Stimulated activated CD4-positive, alpha-beta T cell treated with anti-CD3 and anti-CD28 coated beads, Interleukin-12 subunit alpha, Interleukin-12 subunit beta, amount 100 ng/mL, for 48 hours (primary cell): ENCODE results near the gene ELMO2.

Source experiments
- DNase-seq, 3 donors: peaks; one replicate each; pipeline ENCODE4 v3.0.0-alpha.2; 2020; ENCODE audit warnings: low read depth in 2 of 3, low spot score in 1 of 3

Gene ELMO2

DNA sequence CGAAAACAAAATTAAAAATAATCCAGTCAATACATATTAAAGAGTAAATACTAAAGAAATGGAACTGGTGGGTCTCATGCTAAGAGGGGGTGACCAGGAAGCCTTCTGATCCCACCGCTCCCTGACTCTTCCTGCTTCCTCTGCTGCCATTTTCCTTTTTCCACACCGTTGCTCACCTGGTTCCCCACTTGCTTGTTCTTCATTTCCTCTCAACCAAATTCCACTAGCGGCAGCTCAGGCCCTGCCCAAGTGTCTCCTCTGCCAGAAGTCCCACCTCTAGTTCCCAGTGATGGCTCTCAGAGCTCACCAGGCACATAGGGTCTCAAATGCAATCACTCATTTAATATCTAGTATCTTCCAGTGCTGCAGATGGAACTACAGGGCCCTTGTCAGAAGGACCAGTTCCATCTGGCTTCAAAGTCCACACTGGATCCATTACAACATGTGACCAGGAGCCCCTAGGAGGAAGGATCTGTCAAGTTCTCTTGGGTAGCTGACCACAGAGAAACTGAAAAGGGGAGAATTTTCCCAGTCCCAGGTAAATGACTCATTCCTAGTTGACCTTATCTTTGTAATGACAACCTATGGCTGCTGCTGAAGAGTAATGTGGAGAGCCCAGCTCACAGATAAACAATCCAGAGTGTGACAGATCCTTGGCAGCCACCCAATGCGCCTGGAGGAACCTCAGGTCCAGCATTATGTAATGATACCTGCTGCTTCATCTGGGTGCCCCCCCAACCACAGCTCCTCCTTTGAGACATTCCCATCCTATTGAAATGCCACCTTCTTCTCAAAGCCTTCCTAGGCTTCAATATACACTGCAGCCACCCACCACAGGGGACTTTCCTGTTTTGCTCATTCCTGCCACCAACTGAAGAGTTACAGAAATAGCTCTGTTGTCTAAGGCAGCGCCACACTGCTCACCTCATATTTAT, 38.2 kb downstream of the ELMO2 start:
- no peak for DNase-seq

DNA sequence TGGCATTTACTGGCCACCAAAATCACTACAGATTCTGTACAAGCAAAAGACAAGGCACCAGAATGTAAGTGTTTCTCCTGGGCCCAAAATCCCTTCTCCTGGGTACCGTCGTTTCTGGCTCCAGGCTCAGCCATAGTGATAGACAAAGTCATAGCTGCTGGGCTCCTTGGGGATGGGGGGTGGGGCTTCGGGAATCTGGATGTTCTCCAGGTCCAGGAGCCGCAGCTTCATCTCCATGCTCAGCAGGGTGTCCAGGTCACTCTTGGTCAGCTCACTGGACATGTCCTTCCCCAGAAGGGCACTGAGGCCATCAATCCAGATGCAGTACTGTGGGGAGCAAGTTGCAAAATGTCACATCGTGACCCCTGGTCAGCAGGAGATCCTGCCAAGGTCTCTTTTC, 39.2 kb downstream of the ELMO2 start:
- no peak for DNase-seq

GRCh38 chr20:46366826-46367225, 39.6 kb downstream of the ELMO2 start:
- no peak for DNase-seq

- DNase-seq = no peak
These were observed 40.8 kb downstream of the ELMO2 start for GRCh38 chr20:46365487-46366220.

GRCh38 chr20:46364670-46365486, 41.5 kb downstream of the ELMO2 start:
- DNase-seq = no peak

DNA sequence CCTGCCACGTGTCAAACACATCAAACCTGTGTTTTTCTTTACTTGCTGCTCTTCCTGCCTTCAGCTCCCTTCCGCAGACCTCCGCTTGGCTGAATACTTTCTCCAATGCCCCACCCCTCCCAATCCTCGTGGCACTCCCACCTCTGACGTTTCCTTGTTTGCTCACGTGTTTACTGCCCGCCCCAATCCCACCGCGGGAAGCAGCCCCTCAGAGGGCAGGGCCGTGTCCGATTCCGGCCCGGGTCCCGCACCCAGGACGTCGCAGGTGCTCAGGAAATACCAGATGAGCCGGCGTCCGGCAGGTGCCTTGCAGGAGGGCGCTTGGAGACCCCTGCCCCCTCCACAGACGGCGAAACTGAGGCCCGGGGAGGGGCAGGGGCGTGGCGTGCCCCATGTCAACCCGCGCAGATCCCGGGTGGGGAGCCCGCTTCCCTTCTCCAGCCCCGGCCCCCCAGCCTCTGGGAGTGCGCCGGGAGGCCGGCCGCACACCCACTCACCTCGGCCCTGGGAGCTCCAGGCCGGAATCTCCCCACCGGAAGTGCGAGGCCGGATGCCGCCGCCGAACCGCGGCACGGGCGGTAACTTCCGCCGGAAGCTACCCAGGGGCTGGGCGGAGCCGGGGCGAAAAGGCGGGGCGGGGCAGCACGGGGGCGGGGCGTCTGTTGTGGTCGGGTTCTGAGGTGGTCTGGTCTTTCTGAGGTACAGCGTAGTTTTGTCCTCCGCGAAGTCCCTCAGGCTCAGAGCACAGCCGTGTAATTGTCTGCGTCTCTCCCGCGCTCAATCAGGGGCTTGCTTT, 42.3 kb downstream of the ELMO2 start:
- peak; percentile 71 to 80 (median 77) for DNase-seq

GRCh38 chr20:46362921-46363867, 43.2 kb downstream of the ELMO2 start:
- DNase-seq = no peak

DNA sequence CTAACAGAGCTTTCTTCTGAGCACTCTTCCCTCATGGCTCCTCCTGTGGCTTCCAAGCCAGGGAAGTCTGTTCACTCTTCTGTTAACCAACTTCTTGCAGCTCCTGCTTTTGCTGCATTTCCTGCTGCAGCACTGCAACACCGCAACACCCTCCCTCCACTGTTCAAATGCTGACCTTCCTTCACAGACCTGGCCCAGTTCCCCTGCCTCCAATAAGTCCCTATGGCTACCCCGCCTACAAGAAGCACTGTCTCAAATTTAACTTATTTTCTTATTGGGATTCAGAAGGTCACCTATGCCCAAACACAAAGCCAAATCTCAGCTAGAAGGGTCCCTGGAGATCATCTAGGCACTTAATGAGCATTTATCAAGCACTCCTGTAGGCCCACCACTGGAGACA, 44.6 kb downstream of the ELMO2 start:
- no peak for DNase-seq

DNA sequence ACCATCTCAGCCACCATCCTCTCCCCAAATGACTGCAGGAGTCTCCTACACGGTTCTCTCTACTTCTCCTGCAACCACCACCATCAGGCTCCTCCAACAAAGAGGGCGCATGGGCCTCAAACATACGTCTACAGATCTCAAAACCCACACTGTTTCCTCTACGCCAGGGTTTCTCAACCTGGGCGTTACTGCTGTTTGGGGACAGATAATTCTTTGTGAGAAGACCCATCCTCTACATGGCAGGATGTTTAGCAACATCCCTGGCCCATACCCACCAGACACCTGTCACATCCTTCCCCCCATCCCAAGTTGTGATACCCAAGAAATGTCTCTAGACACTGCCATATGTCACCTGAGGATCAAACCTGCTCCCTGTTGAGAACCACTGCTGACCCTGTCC, 45.0 kb downstream of the ELMO2 start:
- no peak for DNase-seq

DNA sequence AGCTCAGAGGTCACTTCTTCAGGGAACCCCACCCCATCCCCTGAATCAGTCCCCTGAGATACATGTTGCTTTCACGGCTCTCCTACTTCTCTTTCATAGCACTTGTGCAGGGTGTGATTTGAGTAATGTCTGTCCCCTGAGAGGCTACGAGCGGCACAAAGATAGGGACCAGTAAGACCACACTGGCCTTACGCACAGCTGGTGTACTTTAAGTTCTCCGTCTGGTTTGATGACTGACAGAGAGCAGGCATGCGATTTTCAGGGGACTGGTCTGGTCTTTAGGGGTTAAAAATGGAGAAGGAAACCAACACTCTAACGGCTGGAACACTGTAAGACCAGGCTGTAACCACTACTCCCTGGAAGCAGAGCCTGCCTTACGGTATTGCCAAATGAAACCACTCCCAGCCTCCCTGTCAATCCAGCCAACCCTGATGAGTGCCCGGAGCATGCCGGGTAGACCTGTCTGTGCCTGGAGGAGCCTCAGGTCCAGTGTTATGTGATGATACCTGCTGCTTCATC, 47.1 kb downstream of the ELMO2 start:
- no peak for DNase-seq

DNA sequence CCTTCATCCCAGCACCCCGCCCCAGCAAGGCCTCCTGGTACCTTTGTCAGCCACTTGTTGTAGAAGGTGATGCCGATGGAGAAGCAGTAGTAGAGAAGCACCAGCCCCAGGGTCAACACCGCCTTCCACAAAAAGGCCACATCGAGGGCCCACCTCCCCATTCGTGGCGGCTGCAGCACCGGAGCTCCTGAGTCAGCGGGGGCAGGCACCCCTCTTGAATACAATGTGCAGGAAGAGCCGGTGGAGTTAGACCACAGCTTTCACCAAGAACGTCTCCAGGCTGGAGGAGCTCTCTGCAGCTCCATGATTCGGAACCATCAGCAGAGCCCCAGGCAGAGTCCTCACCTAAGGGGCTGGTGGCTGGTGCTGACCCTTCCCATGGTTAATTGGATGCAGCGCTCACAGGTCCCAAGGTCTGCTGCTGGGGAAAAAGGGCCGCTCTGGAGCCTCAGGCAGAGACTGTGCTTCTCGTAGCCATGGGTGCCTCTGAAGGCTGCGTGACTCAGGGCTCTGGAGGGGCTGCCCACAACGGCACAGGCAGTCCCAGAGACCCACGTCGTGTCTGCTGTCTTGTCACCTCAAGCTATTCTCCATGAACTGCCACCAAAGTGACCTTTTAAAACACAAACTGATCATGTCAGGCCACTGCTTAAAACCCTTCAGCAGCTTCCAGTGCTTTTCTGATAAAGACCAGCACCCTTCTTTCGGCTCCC, 47.9 kb downstream of the ELMO2 start:
- DNase-seq = no peak

DNA sequence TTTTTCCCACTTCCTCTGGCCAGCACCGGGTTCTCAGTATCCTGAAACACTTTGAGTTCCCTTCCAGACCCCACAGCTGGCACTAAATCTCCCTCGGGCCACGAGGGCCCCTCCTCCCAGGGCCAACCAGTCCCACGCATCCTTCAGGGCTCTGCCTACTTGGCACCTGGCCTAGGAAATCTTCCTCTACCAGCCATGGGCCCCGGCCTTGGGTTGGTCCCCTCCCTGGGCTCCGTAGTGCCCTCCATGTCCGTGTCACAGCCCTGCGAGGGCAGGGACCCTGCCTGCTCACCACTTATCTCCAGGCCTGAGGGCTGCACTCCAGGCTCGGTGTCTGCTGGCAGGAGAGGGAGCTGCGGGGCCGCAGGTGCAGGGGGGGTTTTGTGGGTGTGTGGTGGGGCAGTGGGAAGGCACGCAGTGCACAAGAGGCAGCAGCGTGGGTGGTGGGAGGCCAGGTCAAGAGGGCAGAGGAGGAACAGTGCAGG, 49.3 kb downstream of the ELMO2 start:
- no peak for DNase-seq

- no peak for DNase-seq
These were observed 50.0 kb downstream of the ELMO2 start for GRCh38 chr20:46356195-46357029.

- DNase-seq = no peak
These were observed 50.6 kb downstream of the ELMO2 start for GRCh38 chr20:46355778-46356177.

- no peak for DNase-seq
These were observed 51.3 kb downstream of the ELMO2 start for GRCh38 chr20:46354920-46355654.

DNA sequence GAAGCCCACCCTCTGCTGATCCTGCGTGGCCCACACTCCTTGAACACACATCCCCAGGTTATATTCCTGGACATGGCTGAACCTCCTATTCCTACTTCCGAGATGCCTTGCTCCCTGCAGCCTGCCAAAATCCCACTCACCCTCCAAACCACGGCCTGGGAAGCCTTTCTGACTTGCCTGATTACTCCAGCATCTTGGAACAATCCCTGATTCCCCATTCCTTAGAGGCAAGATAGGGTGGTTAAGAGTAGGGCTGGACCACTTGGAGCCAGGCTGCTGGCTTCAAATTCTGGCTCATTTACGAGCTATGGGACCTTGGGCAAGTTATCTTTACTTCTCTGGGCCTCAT, 52.2 kb downstream of the ELMO2 start:
- DNase-seq = no peak
